ENCODE data around the gene EIF4E3. TPM values are rescaled to one million over a fixed set of nuclear protein-coding genes. Genes with fewer than 3 reads are reported as not detected.
A peak's percentile ranks its signal among the peaks of the same experiment; 100 is the strongest.

Gene EIF4E3
- total and polyA plus RNA-seq, 2 donors (not counting 1 experiment from before 2014, with no cell fraction given), result 1.8 to 12.8 TPM

DNA sequence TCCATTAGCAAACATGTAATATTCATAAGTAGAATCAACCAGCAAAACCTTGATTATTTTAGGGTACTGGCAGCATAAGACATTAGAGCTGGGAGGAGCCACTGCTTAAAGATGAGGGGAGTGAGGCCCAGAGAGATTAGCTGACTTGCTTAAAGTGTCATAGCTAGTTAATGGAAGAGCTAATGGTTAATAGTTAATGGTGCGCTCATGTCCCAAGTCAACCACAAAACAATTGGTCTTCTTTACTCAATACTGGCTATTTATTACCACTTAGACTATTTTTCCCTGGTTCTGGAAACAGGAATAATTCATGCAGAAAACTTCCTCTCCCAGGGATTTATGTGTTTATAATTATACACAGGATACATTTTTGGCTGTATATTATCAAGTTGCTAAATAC lies 33.1 kb downstream of the EIF4E3 start:
- no peak for DNase-seq (ENCODE audit: low read depth in 2 of 2)
- H4K20me1 ChIP-seq (ENCODE audit: control insufficient read depth, extremely low read depth, insufficient read depth, low read length), result no peaks in the 10 kb centered on the region
- H3K4me1 ChIP-seq (ENCODE audit: control insufficient read depth, extremely low read depth, insufficient read depth, low read length), result peaks cover 11% of the 10 kb centered on the region
- H3K9ac ChIP-seq (ENCODE audit: insufficient read depth, low read length), result no peak overlapping the region
- TF ChIP-seq, protein P1, sequence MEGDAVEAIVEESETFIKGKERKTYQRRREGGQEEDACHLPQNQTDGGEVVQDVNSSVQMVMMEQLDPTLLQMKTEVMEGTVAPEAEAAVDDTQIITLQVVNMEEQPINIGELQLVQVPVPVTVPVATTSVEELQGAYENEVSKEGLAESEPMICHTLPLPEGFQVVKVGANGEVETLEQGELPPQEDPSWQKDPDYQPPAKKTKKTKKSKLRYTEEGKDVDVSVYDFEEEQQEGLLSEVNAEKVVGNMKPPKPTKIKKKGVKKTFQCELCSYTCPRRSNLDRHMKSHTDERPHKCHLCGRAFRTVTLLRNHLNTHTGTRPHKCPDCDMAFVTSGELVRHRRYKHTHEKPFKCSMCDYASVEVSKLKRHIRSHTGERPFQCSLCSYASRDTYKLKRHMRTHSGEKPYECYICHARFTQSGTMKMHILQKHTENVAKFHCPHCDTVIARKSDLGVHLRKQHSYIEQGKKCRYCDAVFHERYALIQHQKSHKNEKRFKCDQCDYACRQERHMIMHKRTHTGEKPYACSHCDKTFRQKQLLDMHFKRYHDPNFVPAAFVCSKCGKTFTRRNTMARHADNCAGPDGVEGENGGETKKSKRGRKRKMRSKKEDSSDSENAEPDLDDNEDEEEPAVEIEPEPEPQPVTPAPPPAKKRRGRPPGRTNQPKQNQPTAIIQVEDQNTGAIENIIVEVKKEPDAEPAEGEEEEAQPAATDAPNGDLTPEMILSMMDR (conservative IDR thresholded peaks at IDR 0.05 in 1 of 2, IDR thresholded peaks at IDR 0.05 in 1 of 2; ENCODE audit: low read depth in 1 of 2, low read length in 2 of 2), result no peak
- TF ChIP-seq EZH2 (IDR thresholded peaks at IDR 0.05; ENCODE audit: low read length, missing control alignments), result no peak
- H3K4me3 ChIP-seq (replicated peaks in 1 of 4; ENCODE audit: control extremely low read depth in 1 of 4, insufficient read depth in 1 of 4, low read depth in 3 of 4, low read length in 4 of 4), result no peak overlapping the region
- H3K9me3 ChIP-seq (ENCODE audit: control insufficient read depth, insufficient read depth, low read depth, low read length), result no peaks in the 10 kb centered on the region
- H3K27ac ChIP-seq (ENCODE audit: insufficient read depth, low read length), result no peak overlapping the region
- H2AFZ ChIP-seq (ENCODE audit: low read length), result no peak overlapping the region
- H3K27me3 ChIP-seq (ENCODE audit: control insufficient read depth, insufficient read depth, low read length), result no peaks in the 10 kb centered on the region
- no peaks in the 10 kb centered on the region for H3K79me2 ChIP-seq (ENCODE audit: control insufficient read depth, insufficient read depth, low read length)
- no peaks in the 10 kb centered on the region for H3K36me3 ChIP-seq (ENCODE audit: control insufficient read depth, insufficient read depth, low read length)
- no peak overlapping the region for H3K4me2 ChIP-seq (ENCODE audit: extremely low read depth, insufficient read depth, low read length)

DNA sequence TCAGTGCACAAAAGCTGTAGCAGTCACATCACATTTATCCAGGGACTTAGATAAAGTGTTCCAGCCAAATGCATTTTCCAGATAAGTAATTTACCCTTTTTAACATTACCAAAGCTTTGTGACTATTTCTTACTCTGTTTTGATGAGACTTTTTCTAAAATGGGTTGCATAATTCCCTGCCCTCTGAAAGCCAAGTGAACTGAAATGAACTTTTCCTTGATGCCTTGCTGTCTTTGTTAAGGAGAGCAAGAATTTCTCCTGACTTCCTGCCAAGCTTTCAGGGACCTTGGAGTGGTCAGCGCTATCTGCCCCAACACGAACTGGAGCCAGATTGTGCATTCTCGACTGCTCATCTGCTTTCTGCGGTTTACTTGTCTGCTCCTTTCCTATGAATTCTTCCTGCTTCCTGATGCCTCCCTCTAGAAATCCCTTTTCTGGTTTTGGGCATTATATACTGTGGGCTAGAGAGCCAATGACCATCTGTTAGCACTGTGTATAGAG lies 34.8 kb downstream of the EIF4E3 start:
- H3K9ac ChIP-seq (ENCODE audit: insufficient read depth, low read length), result no peak overlapping the region
- peak; percentile 62 to 71 for DNase-seq (ENCODE audit: low read depth in 2 of 2)
- no peak overlapping the region for H3K27ac ChIP-seq (ENCODE audit: insufficient read depth, low read length)
- H3K9me3 ChIP-seq (ENCODE audit: control insufficient read depth, insufficient read depth, low read depth, low read length), result no peaks in the 10 kb centered on the region
- TF ChIP-seq, protein P1 (conservative IDR thresholded peaks at IDR 0.05 in 1 of 2, IDR thresholded peaks at IDR 0.05 in 1 of 2; ENCODE audit: low read depth in 1 of 2, low read length in 2 of 2), result no peak
- TF ChIP-seq EZH2 (IDR thresholded peaks at IDR 0.05; ENCODE audit: low read length, missing control alignments), result no peak
- H3K27me3 ChIP-seq (ENCODE audit: control insufficient read depth, insufficient read depth, low read length), result no peaks in the 10 kb centered on the region
- no peaks in the 10 kb centered on the region for H3K79me2 ChIP-seq (ENCODE audit: control insufficient read depth, insufficient read depth, low read length)
- H3K36me3 ChIP-seq (ENCODE audit: control insufficient read depth, insufficient read depth, low read length), result no peaks in the 10 kb centered on the region
- H3K4me2 ChIP-seq (ENCODE audit: extremely low read depth, insufficient read depth, low read length), result peak overlapping the region; percentile 56
- peaks cover 11% of the 10 kb centered on the region for H3K4me1 ChIP-seq (ENCODE audit: control insufficient read depth, extremely low read depth, insufficient read depth, low read length)
- peak overlapping the region; percentile 44 for H2AFZ ChIP-seq (ENCODE audit: low read length)
- H4K20me1 ChIP-seq (ENCODE audit: control insufficient read depth, extremely low read depth, insufficient read depth, low read length), result no peaks in the 10 kb centered on the region
- no peak overlapping the region for H3K4me3 ChIP-seq (replicated peaks in 1 of 4; ENCODE audit: control extremely low read depth in 1 of 4, insufficient read depth in 1 of 4, low read depth in 3 of 4, low read length in 4 of 4)

DNA sequence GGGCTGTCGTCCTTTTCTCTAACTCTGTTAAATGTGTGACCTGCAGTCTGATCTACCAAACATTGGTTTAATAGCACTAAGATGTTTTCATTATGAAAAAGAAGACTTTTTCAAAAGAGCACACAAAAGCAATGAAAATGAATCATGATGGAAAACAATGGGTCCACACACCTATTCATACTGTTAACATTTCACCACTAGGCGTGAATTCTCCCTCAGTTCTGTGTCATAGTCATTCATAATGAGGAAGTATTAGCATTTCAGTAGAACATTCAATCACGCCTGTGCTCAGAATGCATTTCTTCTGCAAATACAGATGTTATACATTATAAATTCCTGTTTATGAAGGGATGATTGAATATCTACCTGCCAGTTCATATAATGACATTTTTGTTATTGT lies 35.9 kb downstream of the EIF4E3 start:
- DNase-seq (ENCODE audit: low read depth in 2 of 2), result no peak
- H4K20me1 ChIP-seq (ENCODE audit: control insufficient read depth, extremely low read depth, insufficient read depth, low read length), result no peaks in the 10 kb centered on the region
- H3K79me2 ChIP-seq (ENCODE audit: control insufficient read depth, insufficient read depth, low read length), result no peaks in the 10 kb centered on the region
- no peak overlapping the region for H2AFZ ChIP-seq (ENCODE audit: low read length)
- no peaks in the 10 kb centered on the region for H3K27me3 ChIP-seq (ENCODE audit: control insufficient read depth, insufficient read depth, low read length)
- no peak overlapping the region for H3K9ac ChIP-seq (ENCODE audit: insufficient read depth, low read length)
- no peak overlapping the region for H3K27ac ChIP-seq (ENCODE audit: insufficient read depth, low read length)
- H3K4me2 ChIP-seq (ENCODE audit: extremely low read depth, insufficient read depth, low read length), result no peak overlapping the region
- H3K9me3 ChIP-seq (ENCODE audit: control insufficient read depth, insufficient read depth, low read depth, low read length), result no peaks in the 10 kb centered on the region
- no peak for TF ChIP-seq EZH2 (IDR thresholded peaks at IDR 0.05; ENCODE audit: low read length, missing control alignments)
- TF ChIP-seq, protein P1 (conservative IDR thresholded peaks at IDR 0.05 in 1 of 2, IDR thresholded peaks at IDR 0.05 in 1 of 2; ENCODE audit: low read depth in 1 of 2, low read length in 2 of 2), result no peak
- H3K4me3 ChIP-seq (replicated peaks in 1 of 4; ENCODE audit: control extremely low read depth in 1 of 4, insufficient read depth in 1 of 4, low read depth in 3 of 4, low read length in 4 of 4), result no peak overlapping the region
- peaks cover 13% of the 10 kb centered on the region for H3K4me1 ChIP-seq (ENCODE audit: control insufficient read depth, extremely low read depth, insufficient read depth, low read length)
- H3K36me3 ChIP-seq (ENCODE audit: control insufficient read depth, insufficient read depth, low read length), result no peaks in the 10 kb centered on the region
